Gastroesophageal sphincter (tissue), 4 donors: Measurements from ENCODE around the gene MCC. TPM values are rescaled to one million over a fixed set of nuclear protein-coding genes. Genes with fewer than 3 reads are reported as not detected.

Source experiments
- ATAC-seq: fragments of 150-250 bp; one replicate; pipeline ENCODE4 v1.9.1; 2016; ENCODE audit warnings: mild to moderate bottlenecking, moderate library complexity
- H3K27ac ChIP-seq, 4 donors: fragments of 200-600 bp; sonication (generic) in 3 of 4; 1 replicate in 3 of 4; 2 replicates in 1 of 4; pipeline ENCODE4 v1.5.1; 2016 to 2019
- H3K27me3 ChIP-seq: fragments of 200-600 bp; sonication (generic); one replicate; pipeline ENCODE4 v1.5.1; 2019
- H3K36me3 ChIP-seq, 2 donors: fragments of 200-600 bp; sonication (generic); one replicate each; pipeline ENCODE4 v1.5.1; 2019; ENCODE audit warnings: control low read depth in 1 of 2
- H3K4me1 ChIP-seq, 3 donors: fragments of 200-600 bp; sonication (generic); 1 replicate in 2 of 3; 2 replicates in 1 of 3; pipeline ENCODE4 v1.5.1; 2016 to 2019; ENCODE audit warnings: control low read depth in 2 of 3
- H3K4me3 ChIP-seq, 2 donors: fragments of 200-600 bp; sonication (generic); one replicate each; pipeline ENCODE4 v1.5.1; 2019; ENCODE audit warnings: mild to moderate bottlenecking in 1 of 2, moderate library complexity in 1 of 2
- H3K9me3 ChIP-seq, 3 donors: fragments of 200-600 bp; sonication (generic); one replicate each; pipeline ENCODE4 v1.5.1; 2017 to 2019; ENCODE audit warnings: control low read depth in 2 of 3
- EP300 ChIP-seq: sonication (generic); formaldehyde crosslinking; IDR thresholded peaks from one replicate; pipeline ENCODE4 v1.6.1; 2017; ENCODE audit warnings: antibody characterized with exemption, mild to moderate bottlenecking
- POLR2A ChIP-seq, 2 donors: fragments of 450-650 bp; IDR thresholded peaks; one replicate each; pipeline ENCODE4 v1.6.1; 2017; ENCODE audit warnings: antibody characterized with exemption in 2 of 2, mild to moderate bottlenecking in 2 of 2, moderate library complexity in 1 of 2
- POLR2AphosphoS5 ChIP-seq: sonication (generic); formaldehyde crosslinking; IDR thresholded peaks from one replicate; pipeline ENCODE4 v1.6.1; 2017; ENCODE audit warnings: antibody characterized with exemption
- WGBS, 2 donors: methylation state at CpG; one replicate each; pipeline ENCODE4 v1.1.5; 2018; ENCODE audit warnings: low coverage in 1 of 2; 5-methylcytosine and 5-hydroxymethylcytosine counted together
- total RNA-seq, 4 donors: library from RNA; depleted of rRNA; stranded (reverse); fragments of >200 nt; gene quantifications; one replicate each; pipeline ENCODE4 v1.1.0, GENCODE V29; 2016
- TF ChIP-seq, protein P1 (sequence below), 4 experiments: fragments of 200-600 bp in 2 of 4; fragments of 450-650 bp in 2 of 4; sonication (generic) in 1 of 4; IDR thresholded peaks; one replicate each; pipeline ENCODE4 v1.5.1; 2017 to 2019; ENCODE audit warnings: antibody characterized with exemption in 4 of 4, mild to moderate bottlenecking in 2 of 4, moderate library complexity in 2 of 4

The MCC gene
- total RNA-seq, 4 donors from 2014 or later: 20.5 to 28.7 (median 23.5) TPM

DNA sequence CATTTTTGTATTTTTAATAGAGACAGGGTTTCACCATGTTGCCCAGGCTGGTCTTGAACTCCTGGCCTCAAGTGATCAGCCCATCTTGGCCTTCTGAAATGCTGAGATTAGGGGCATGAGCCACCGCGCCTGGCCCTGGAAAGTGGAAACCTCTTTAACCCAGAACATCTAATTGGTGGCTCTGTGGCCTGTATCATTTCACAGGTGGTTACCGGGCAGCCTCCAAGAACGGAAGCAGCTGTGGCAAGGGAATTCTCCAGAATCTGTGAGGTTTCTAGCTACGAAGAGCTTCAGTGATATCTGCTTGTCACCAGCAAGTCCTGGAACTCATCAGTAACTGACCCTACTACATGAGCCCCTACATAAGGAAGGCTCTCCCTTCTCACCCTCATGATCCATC is 316.7 kb downstream of the MCC start:
- no peak for ATAC-seq
- Histone ChIP-seq H3K4me3 (no peak overlapping the region), H3K27me3 (no peaks in the 10 kb centered on the region), H3K4me1 (peaks cover 0 to 10% (median 0%) of the 10 kb centered on the region in 3 donors), H3K36me3 (no peaks in the 10 kb centered on the region), H3K27ac (no peak overlapping the region), H3K9me3 (no peaks in the 10 kb centered on the region)
- TF ChIP-seq EP300 (no peak), POLR2A (IDR thresholded peaks at IDR 0.05) (no peak)
- no CpG with 5 or more reads among the region's 5 CpGs for WGBS, 2 donors

DNA sequence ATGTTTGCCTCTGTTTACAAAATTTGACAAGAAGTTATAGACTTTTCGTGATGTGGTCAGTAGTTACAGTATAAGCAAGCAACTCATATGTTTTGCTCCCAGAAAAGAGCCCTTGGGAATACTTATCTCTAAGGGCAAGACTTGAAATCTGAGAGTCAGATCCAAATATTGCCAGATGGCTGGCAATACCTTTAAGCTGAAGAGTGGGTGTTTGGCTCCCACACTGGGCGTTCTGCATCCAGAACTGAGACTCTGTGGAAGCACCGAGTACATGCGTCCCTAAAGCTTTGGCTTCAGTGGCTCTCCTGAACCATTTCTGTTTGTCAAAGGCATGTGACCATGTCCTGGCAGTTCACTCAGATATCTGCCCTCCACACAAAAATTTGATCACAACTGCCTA is 317.5 kb downstream of the MCC start:
- Histone ChIP-seq H3K27me3 (no peaks in the 10 kb centered on the region), H3K4me3 (no peak overlapping the region), H3K9me3 (no peaks in the 10 kb centered on the region), H3K36me3 (no peaks in the 10 kb centered on the region), H3K4me1 (peaks cover 0 to 17% (median 0%) of the 10 kb centered on the region in 3 donors), H3K27ac (no peak overlapping the region)
- WGBS, 2 donors: 63 to 75% methylated on average over 1 of the region's 4 CpGs
- TF ChIP-seq POLR2A (IDR thresholded peaks at IDR 0.05) (no peak), POLR2AphosphoS5 (no peak)
- ATAC-seq: no peak

DNA sequence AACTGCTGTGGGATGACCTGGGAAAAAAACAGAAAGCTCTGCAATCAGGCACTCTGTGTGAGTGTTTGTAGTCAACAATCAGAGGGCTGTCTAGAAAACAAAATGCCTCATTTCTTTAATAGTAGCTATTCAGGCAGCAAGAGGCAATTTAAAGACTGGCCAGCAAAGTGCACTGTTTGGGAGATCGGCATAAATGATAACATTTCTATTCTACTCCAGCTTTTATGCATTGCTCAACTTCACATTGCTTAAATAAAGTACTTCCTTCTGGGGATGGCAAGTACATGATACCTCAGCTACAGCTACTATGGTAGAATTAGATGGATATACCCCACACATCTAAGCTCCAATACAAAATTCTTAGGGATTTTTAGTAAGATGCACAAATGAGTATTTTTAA is 318.5 kb downstream of the MCC start:
- no peak for ATAC-seq
- TF ChIP-seq EP300: no peak
- WGBS, 2 donors: 57 to 88% methylated on average over 1 of the region's 1 CpG
- no peaks in the 10 kb centered on the region for H3K9me3 ChIP-seq
- peaks cover 0 to 25% (median 0%) of the 10 kb centered on the region in 3 donors for H3K4me1 ChIP-seq
- no peak overlapping the region for H3K4me3 ChIP-seq
- H3K27ac ChIP-seq: no peak overlapping the region
- H3K27me3 ChIP-seq: no peaks in the 10 kb centered on the region
- H3K36me3 ChIP-seq: no peaks in the 10 kb centered on the region

DNA sequence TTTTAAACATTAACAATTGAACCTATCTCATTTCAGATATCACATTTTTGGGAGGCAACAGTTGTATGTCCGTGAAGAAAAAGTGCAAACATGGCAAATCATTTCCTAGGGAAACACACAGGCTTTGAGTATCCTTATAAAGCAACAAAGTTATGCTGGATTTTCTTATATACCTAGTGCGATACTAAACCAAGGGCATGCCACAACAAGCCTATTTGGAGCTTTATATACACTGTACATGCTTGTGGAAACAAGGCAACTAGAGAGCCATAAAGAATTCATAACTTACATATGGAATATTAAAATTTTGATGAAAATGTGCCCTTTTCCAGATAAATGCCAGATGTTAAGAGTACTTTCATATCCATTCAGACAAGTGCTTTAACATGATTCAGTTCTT is 320.3 kb downstream of the MCC start:
- TF ChIP-seq, protein P1, sequence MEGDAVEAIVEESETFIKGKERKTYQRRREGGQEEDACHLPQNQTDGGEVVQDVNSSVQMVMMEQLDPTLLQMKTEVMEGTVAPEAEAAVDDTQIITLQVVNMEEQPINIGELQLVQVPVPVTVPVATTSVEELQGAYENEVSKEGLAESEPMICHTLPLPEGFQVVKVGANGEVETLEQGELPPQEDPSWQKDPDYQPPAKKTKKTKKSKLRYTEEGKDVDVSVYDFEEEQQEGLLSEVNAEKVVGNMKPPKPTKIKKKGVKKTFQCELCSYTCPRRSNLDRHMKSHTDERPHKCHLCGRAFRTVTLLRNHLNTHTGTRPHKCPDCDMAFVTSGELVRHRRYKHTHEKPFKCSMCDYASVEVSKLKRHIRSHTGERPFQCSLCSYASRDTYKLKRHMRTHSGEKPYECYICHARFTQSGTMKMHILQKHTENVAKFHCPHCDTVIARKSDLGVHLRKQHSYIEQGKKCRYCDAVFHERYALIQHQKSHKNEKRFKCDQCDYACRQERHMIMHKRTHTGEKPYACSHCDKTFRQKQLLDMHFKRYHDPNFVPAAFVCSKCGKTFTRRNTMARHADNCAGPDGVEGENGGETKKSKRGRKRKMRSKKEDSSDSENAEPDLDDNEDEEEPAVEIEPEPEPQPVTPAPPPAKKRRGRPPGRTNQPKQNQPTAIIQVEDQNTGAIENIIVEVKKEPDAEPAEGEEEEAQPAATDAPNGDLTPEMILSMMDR (IDR thresholded peaks at IDR 0.05): no peak
- TF ChIP-seq EP300: no peak
- TF ChIP-seq POLR2A (IDR thresholded peaks at IDR 0.05): no peak
- TF ChIP-seq POLR2AphosphoS5: no peak
- WGBS, 2 donors: 90 to 97% methylated on average over 2 of the region's 2 CpGs
- Histone ChIP-seq H3K9me3 (no peaks in the 10 kb centered on the region), H3K36me3 (no peaks in the 10 kb centered on the region), H3K4me1 (peaks cover 0 to 40% (median 0%) of the 10 kb centered on the region in 3 donors), H3K4me3 (no peak overlapping the region), H3K27ac (no peak overlapping the region), H3K27me3 (no peaks in the 10 kb centered on the region)
- ATAC-seq: no peak

DNA sequence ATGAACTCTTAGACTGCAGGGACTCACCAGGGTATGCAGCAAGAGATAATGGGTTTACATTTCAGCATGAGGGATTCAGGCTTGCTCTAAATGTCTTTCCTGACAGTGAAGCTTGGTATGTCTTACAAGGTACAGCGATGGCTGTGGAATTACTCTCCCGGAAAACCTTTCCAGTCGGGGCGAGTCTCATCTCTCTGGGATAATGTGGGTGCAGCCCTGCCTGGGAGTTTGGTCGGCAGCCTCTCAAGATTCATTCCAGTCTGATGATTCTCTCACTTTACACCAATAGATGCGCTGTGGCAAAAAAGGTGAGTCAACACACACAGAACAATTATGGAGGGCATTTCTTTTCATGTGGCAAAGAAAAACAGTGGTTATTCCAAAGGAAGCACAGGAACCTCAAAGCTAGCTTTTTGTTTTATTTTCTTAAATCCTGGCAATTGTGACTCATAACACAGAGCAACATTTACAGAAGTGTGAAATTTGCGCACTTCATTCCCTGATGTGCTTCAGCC is 321.3 kb downstream of the MCC start:
- no peaks in the 10 kb centered on the region for H3K36me3 ChIP-seq
- no peaks in the 10 kb centered on the region for H3K27me3 ChIP-seq
- no peak overlapping the region for H3K4me3 ChIP-seq
- H3K27ac ChIP-seq: no peak overlapping the region
- no peak for ATAC-seq
- WGBS, 2 donors: 66 to 72% methylated on average over 4 to 5 of the region's 7 CpGs
- no peak for TF ChIP-seq EP300
- TF ChIP-seq POLR2A (IDR thresholded peaks at IDR 0.05): no peak
- no peaks in the 10 kb centered on the region for H3K9me3 ChIP-seq
- peaks cover 0 to 50% (median 0%) of the 10 kb centered on the region in 3 donors for H3K4me1 ChIP-seq

DNA sequence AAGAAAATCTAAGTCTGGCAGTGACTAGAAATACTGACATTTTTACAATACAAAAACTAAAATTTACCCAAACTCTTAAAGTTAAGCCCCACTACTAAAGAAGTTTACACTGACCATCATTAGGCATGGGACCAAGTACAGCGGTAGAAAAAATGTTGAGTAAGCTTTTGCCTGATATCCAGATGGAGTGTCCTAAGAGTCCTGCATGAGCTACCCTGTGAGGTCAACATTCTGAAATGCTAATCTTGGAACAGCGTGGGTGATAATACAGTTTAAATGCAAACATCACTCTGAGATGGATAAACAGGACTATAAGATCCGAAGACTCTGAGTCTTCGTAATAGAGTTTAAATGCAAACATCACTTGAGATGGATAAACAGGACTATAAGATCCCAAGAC is 322.0 kb downstream of the MCC start:
- no peaks in the 10 kb centered on the region for H3K36me3 ChIP-seq
- no peak for ATAC-seq
- no peak overlapping the region for H3K27ac ChIP-seq
- no peak overlapping the region for H3K4me3 ChIP-seq
- TF ChIP-seq POLR2AphosphoS5 (no peak), EP300 (no peak), POLR2A (IDR thresholded peaks at IDR 0.05) (no peak)
- TF ChIP-seq, protein P1 (IDR thresholded peaks at IDR 0.05): no peak
- no peaks in the 10 kb centered on the region for H3K9me3 ChIP-seq
- peaks cover 0 to 56% (median 0%) of the 10 kb centered on the region in 3 donors for H3K4me1 ChIP-seq
- no peaks in the 10 kb centered on the region for H3K27me3 ChIP-seq
- 20 to 71% methylated on average over 4 of the region's 4 CpGs for WGBS, 2 donors

GRCh38 chr5:113164021-113164420 is 324.2 kb downstream of the MCC start:
- WGBS, 2 donors: 36 to 71% methylated on average over 1 of the region's 1 CpG
- Histone ChIP-seq H3K36me3 (no peaks in the 10 kb centered on the region), H3K27me3 (no peaks in the 10 kb centered on the region), H3K27ac (no peak overlapping the region), H3K9me3 (no peaks in the 10 kb centered on the region), H3K4me1 (peaks cover 0 to 60% (median 0%) of the 10 kb centered on the region in 3 donors), H3K4me3 (no peak overlapping the region)
- ATAC-seq: no peak
- no peak for TF ChIP-seq POLR2A (IDR thresholded peaks at IDR 0.05)
- TF ChIP-seq, protein P1 (IDR thresholded peaks at IDR 0.05): no peak
- TF ChIP-seq EP300: no peak
- no peak for TF ChIP-seq POLR2AphosphoS5
